ENCODE results near the gene DAP. TPM values are rescaled to one million over a fixed set of nuclear protein-coding genes. Genes with fewer than 3 reads are reported as not detected.

The DAP gene
- total and polyA plus RNA-seq, 2 experiments from 2014 or later, result 30.0 to 105 TPM

DNA sequence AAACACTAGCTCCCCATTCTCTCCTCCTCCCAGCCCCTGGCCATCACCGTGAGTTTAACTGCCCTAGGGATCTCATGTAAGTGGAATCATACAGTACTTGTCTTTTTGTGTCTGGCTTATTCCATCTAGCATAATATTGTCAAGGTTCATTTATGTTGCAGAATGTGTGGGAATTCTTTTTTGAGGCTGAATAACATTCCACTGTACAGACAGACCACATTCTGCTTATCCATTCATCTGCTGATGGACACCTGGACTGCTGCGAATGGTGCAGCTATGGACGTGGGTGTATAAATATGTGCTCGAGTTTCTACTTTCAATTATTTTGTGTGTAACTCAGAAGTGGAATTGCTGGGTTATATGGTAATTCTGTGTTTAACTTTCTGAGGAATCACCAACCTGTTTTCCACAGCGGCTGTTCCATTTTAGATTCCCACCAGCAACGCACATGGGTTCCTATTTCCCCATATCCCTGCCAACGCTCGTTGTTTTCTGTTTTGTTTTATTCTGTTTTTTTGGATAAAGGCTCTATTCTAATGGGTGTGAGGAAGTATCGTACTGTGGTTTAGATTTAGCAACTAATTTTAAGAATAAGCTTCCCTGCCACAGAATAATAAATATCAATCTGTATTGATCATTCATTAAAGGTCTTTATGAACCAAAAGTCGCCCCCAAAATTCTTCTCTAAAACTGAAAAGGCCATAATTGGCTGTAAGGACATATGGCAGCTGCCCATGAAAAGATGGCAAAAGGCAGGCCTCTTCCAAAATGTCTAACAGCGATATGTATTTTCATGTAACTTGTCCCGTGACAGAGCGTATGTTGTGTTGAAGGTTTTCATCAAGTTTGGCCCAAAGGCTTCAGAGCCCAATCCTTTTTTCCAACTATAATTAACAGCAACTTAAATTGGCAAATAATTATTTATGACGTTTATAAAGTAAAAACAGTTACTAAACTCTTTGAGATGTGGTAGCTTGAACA lies 70.3 kb downstream of the DAP start:
- Histone ChIP-seq H3K36me3 (no peaks in the 10 kb centered on the region), H3K4me3 (no peak overlapping the region), H3K4me1 (ENCODE audit: low read depth) (no peaks in the 10 kb centered on the region), H3K27me3 (no peaks in the 10 kb centered on the region), H3K27ac (no peak overlapping the region), H3K9me3 (ENCODE audit: low read depth) (no peaks in the 10 kb centered on the region)
- DNase-seq (ENCODE audit: low read depth in 1 of 2, low spot score in 1 of 2), result no peak
- TF ChIP-seq, protein P1, sequence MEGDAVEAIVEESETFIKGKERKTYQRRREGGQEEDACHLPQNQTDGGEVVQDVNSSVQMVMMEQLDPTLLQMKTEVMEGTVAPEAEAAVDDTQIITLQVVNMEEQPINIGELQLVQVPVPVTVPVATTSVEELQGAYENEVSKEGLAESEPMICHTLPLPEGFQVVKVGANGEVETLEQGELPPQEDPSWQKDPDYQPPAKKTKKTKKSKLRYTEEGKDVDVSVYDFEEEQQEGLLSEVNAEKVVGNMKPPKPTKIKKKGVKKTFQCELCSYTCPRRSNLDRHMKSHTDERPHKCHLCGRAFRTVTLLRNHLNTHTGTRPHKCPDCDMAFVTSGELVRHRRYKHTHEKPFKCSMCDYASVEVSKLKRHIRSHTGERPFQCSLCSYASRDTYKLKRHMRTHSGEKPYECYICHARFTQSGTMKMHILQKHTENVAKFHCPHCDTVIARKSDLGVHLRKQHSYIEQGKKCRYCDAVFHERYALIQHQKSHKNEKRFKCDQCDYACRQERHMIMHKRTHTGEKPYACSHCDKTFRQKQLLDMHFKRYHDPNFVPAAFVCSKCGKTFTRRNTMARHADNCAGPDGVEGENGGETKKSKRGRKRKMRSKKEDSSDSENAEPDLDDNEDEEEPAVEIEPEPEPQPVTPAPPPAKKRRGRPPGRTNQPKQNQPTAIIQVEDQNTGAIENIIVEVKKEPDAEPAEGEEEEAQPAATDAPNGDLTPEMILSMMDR (IDR thresholded peaks at IDR 0.05; ENCODE audit: low read depth, low read length), result no peak

DNA sequence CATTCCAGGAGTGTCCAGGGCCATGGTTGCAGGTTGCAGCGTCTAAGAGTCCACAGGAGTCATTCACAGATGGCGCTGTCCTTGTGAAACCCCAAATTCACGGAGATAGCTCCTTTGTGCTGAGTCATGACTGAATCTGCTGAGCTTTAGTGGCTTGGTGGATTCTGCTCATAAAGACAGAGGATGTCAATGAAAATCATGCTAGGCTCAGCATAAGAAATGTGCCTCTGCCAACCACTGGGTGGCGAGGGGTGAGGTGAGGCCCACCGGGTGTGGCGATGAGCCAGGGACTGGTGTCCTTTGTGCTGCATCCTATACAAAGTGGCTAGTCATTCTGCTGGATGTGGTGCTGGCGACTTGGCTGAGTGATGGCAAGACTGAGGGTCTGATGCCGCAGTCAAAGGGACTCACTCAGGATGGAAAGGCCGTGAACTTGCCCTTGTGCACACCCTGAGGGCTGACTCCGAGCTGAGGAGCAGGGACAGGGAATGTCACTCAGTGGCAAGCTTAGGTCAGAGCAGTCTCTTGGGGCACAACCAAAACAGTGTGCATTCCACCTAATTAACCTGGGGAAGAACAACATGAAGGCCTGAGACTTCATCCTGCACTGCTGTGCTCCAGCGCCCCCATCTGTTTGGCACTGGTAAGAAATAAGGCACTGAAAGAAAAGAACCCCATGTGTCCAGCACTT lies 71.5 kb downstream of the DAP start:
- Histone ChIP-seq H3K36me3 (no peaks in the 10 kb centered on the region), H3K4me1 (ENCODE audit: low read depth) (no peaks in the 10 kb centered on the region), H3K27me3 (no peaks in the 10 kb centered on the region), H3K27ac (no peak overlapping the region), H3K9me3 (ENCODE audit: low read depth) (no peaks in the 10 kb centered on the region), H3K4me3 (no peak overlapping the region)
- peak; percentile 36 to 46 for DNase-seq (ENCODE audit: low read depth in 1 of 2, low spot score in 1 of 2)
- TF ChIP-seq, protein P1 (IDR thresholded peaks at IDR 0.05; ENCODE audit: low read depth, low read length), result peak; percentile 37

DNA sequence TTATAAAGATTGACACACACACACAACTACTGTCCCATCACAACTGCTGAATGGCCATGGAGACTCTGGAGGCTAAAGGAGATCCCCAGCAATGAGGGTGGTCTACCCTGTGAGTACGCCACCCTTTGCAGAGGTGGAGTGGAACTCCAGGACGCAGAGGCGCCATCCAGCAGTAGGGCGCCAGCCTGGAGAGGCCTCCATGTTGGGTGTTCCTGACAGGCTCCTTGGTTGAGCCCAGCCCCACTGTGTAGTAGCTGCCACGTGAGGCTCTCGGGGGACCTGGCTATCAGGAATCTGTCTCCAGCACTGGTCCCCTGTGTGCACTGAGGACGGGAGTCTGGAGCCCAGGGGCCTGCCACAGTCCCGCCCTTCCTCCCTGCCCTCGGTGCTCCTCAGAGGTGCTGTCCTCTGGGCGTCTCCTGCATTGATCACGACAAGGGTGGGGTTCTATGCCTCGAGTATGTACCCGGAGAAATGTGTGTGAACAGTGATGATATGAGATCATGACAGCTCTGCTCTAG lies 72.3 kb downstream of the DAP start:
- Histone ChIP-seq H3K9me3 (ENCODE audit: low read depth) (no peaks in the 10 kb centered on the region), H3K36me3 (no peaks in the 10 kb centered on the region), H3K4me1 (ENCODE audit: low read depth) (no peaks in the 10 kb centered on the region), H3K4me3 (no peak overlapping the region), H3K27ac (no peak overlapping the region), H3K27me3 (no peaks in the 10 kb centered on the region)
- TF ChIP-seq, protein P1 (IDR thresholded peaks at IDR 0.05; ENCODE audit: low read depth, low read length), result no peak
- DNase-seq (ENCODE audit: low read depth in 1 of 2, low spot score in 1 of 2), result no peak

DNA sequence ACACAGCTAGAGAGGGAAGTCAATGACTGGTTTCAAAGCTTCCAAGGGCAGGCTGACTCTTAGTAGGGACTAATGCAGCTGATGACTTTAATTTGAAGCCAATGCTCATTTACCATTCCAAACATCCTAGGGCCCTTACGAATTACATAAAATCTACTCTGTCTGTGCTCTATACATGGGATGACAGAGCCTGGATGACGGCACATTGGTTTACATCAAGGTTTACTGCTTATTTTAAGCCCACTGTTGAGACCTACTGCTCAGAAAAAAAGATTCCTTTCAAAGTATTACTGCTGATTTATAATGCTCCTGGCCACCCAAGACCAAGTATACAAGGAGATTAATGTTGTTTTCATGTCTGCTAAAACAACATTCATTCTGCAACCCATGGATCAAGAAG lies 74.1 kb downstream of the DAP start:
- Histone ChIP-seq H3K4me1 (ENCODE audit: low read depth) (no peaks in the 10 kb centered on the region), H3K27me3 (no peaks in the 10 kb centered on the region), H3K27ac (no peak overlapping the region), H3K4me3 (no peak overlapping the region), H3K36me3 (no peaks in the 10 kb centered on the region), H3K9me3 (ENCODE audit: low read depth) (no peaks in the 10 kb centered on the region)
- no peak for DNase-seq (ENCODE audit: low read depth in 1 of 2, low spot score in 1 of 2)
- TF ChIP-seq, protein P1 (IDR thresholded peaks at IDR 0.05; ENCODE audit: low read depth, low read length), result no peak

DNA sequence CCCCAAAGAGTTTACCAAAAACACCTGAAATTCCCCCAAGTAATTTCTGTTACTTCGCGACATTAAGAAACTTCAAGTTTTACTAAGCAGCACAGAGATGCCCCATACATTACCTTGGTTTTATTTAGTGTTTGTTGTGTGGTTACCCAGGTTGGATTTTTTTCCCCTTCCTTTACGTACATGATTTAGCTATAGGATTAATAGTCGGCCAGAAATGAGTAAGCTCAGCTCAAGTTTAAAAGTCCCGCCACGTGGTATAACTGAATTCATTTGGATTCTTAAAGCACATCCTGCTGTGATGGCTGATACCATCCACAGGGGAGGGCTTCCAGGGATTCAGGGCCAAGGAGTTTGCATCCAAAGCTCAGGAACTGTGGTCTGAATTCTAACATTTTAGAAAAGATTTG lies 75.9 kb downstream of the DAP start:
- DNase-seq (ENCODE audit: low read depth in 1 of 2, low spot score in 1 of 2), result no peak
- Histone ChIP-seq H3K4me3 (no peak overlapping the region), H3K27me3 (no peaks in the 10 kb centered on the region), H3K4me1 (ENCODE audit: low read depth) (no peaks in the 10 kb centered on the region), H3K27ac (no peak overlapping the region), H3K9me3 (ENCODE audit: low read depth) (no peaks in the 10 kb centered on the region), H3K36me3 (peaks cover 3% of the 10 kb centered on the region)
- TF ChIP-seq, protein P1 (IDR thresholded peaks at IDR 0.05; ENCODE audit: low read depth, low read length), result no peak

Data from cardiac muscle cell (in vitro differentiated cells and primary cell).